ENCODE measurements around the gene CXCL14.

CXCL14 gene

GRCh38 chr5:135521964-135522363 is 56.8 kb downstream of the CXCL14 start:
- no peak for TF ChIP-seq CTCF (IDR thresholded peaks at IDR 0.05; ENCODE audit: low read depth, low read length)
- no peaks in the 10 kb centered on the region for H3K27me3 ChIP-seq (ENCODE audit: insufficient read depth, low read depth, severe bottlenecking)

More at GRCh38 chr5:135521964-135522363, 56.8 kb downstream of the CXCL14 start:
- Histone ChIP-seq H3K4me3 (ENCODE audit: low read depth, low read length) (no peak overlapping the region), H3K9me3 (ENCODE audit: severe bottlenecking) (peaks cover 11% of the 10 kb centered on the region), H3K27ac (no peak overlapping the region), H3K36me3 (no peaks in the 10 kb centered on the region)
- no peak for DNase-seq
